ENCODE results near the gene KRTAP20-1.

KRTAP20-1 gene

GRCh38 chr21:30616125-30616524, at the start of gene KRTAP20-1:
Gene KRTAP20-1, plus strand, starts transcription at chr21:30616425. Its CDS starts 30 bp downstream, at chr21:30616455.
- DNase-seq = no peak

- no peak for DNase-seq
Observed at GRCh38 chr21:30567617-30568016, 48.6 kb upstream of the KRTAP20-1 start.

- no peak for DNase-seq
Observed at GRCh38 chr21:30577766-30578165, 38.5 kb upstream of the KRTAP20-1 start.

- no peak for DNase-seq
Observed at GRCh38 chr21:30579346-30579745, 36.9 kb upstream of the KRTAP20-1 start.

- DNase-seq = no peak
Observed at GRCh38 chr21:30580132-30580531, 36.1 kb upstream of the KRTAP20-1 start.

- DNase-seq = no peak
Observed at GRCh38 chr21:30582870-30583269, 33.4 kb upstream of the KRTAP20-1 start.

GRCh38 chr21:30590297-30590696, 25.9 kb upstream of the KRTAP20-1 start, which contains the start of gene KRTAP22-2:
Gene KRTAP22-2, minus strand, starts transcription at chr21:30590397.
- no peak for DNase-seq

GRCh38 chr21:30592140-30592539, 24.1 kb upstream of the KRTAP20-1 start, which contains the start of gene KRTAP6-3:
Gene KRTAP6-3, plus strand, starts transcription at chr21:30592440. Its CDS starts 6 bp downstream, at chr21:30592446.
- DNase-seq = no peak

- DNase-seq = no peak
Observed at GRCh38 chr21:30598802-30599201, 17.4 kb upstream of the KRTAP20-1 start, which contains the start of gene KRTAP6-2. Gene KRTAP6-2, minus strand, starts transcription at chr21:30598902. Its CDS starts 28 bp downstream, at chr21:30598874.

- DNase-seq = no peak
Observed at GRCh38 chr21:30600787-30601186, 15.4 kb upstream of the KRTAP20-1 start, which contains the start of gene KRTAP22-1. Gene KRTAP22-1, plus strand, starts transcription at chr21:30601087.

- DNase-seq = no peak
Observed at GRCh38 chr21:30605968-30606367, 10.3 kb upstream of the KRTAP20-1 start.

- DNase-seq = no peak
Observed at GRCh38 chr21:30612132-30612531, 4.1 kb upstream of the KRTAP20-1 start.

- DNase-seq = no peak
Observed at GRCh38 chr21:30613836-30614235, 2.4 kb upstream of the KRTAP20-1 start, which contains the start of gene KRTAP6-1. Gene KRTAP6-1, minus strand, starts transcription at chr21:30613930. Its CDS starts 26 bp downstream, at chr21:30613904.

- no peak for DNase-seq
Observed at GRCh38 chr21:30615199-30615598, 1.0 kb upstream of the KRTAP20-1 start.

- DNase-seq = no peak
Observed at GRCh38 chr21:30620080-30620479, 3.9 kb downstream of the KRTAP20-1 start.

- DNase-seq = no peak
Observed at GRCh38 chr21:30620522-30620921, 4.3 kb downstream of the KRTAP20-1 start, which contains the start of gene KRTAP20-4. Gene KRTAP20-4, plus strand, starts transcription at chr21:30620627.

GRCh38 chr21:30623362-30623761, 7.1 kb downstream of the KRTAP20-1 start:
- DNase-seq = no peak

- no peak for DNase-seq
Observed at GRCh38 chr21:30625449-30626165, 9.4 kb downstream of the KRTAP20-1 start.

- DNase-seq = no peak
Observed at GRCh38 chr21:30628109-30628508, 11.9 kb downstream of the KRTAP20-1 start.

- no peak for DNase-seq
Observed at GRCh38 chr21:30629200-30629599, 13.0 kb downstream of the KRTAP20-1 start.

GRCh38 chr21:30634906-30635305, 18.7 kb downstream of the KRTAP20-1 start, which contains the start of gene KRTAP20-2:
Gene KRTAP20-2, plus strand, starts transcription at chr21:30635206. Its CDS starts 58 bp downstream, at chr21:30635264.
- DNase-seq = no peak

GRCh38 chr21:30638686-30639085, 22.5 kb downstream of the KRTAP20-1 start:
- DNase-seq = no peak

- no peak for DNase-seq
Observed at GRCh38 chr21:30642564-30642963, 26.3 kb downstream of the KRTAP20-1 start, which contains the start of gene KRTAP20-3. Gene KRTAP20-3, plus strand, starts transcription at chr21:30642864.

- DNase-seq = no peak
Observed at GRCh38 chr21:30646904-30647414, 30.7 kb downstream of the KRTAP20-1 start.
